Adrenal gland (tissue), 5 donors: ENCODE measurements around the gene MVD.

Source experiments
- CTCF ChIP-seq, 6 experiments: fragments of 450-650 bp in 4 of 6; fragments of 200-600 bp in 2 of 6; sonication (generic) in 1 of 6; IDR thresholded peaks; 1 replicate in 5 of 6; 2 replicates in 1 of 6; pipeline versions ENCODE4 v1.5.1 to v1.8.0; 2016 to 2021; ENCODE audit warnings: antibody characterized with exemption in 6 of 6, mild to moderate bottlenecking in 2 of 6, moderate library complexity in 1 of 6
- POLR2A ChIP-seq, 2 donors: fragments of 450-650 bp; IDR thresholded peaks; one replicate each; pipeline ENCODE4 v1.6.1; 2017; ENCODE audit warnings: antibody characterized with exemption in 2 of 2, mild to moderate bottlenecking in 2 of 2, moderate library complexity in 1 of 2
- donor health status: DM: no; HTN: no; CAD: no.

GRCh38 chr16:88694221-88695087 is 31.6 kb upstream of the MVD start:
- TF ChIP-seq CTCF (IDR thresholded peaks at IDR 0.05), result no peak
- TF ChIP-seq POLR2A (IDR thresholded peaks at IDR 0.05), result no peak
